ENCODE measurements around the gene TAS2R41.

Gene TAS2R41

DNA sequence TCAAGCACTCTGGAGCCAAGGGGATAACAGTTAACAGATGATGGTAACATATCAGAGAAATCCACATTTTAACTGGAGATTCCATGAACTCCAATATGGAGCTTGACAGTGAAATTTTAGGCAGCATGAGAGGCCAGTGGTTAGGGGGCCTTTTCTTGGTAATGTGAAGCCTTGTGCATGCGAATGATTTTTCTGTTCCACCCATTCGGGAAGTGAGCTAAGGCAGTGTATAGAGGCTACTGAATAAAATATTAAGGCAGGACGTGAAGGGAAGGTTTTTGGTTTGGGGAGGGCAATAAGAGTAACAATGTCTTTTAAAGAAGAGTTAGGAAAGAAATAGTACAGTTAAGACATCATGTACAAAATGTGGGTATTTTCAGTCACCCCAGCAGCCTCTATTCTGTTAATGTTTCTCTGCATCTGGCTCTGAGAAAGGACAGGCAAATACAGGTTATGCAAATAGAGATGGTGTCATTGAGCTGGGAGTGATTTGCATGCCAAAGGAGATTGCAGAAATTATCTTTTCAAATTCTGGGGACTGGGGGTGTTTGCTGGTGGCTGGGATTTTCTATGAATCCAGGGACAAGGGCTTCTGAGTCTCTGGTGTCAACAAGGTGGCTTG lies 41.2 kb upstream of the TAS2R41 start:
- H3K9ac ChIP-seq (ENCODE audit: low read length) = no peak overlapping the region
- H3K4me2 ChIP-seq (ENCODE audit: low read depth, low read length, poor library complexity, severe bottlenecking) = no peak overlapping the region
- H3K27me3 ChIP-seq (ENCODE audit: low read length) = no peaks in the 10 kb centered on the region
- no peaks in the 10 kb centered on the region for H3K9me3 ChIP-seq (ENCODE audit: insufficient read depth, low read length)
- H3F3A ChIP-seq (ENCODE audit: insufficient read depth) = no peaks in the 10 kb centered on the region
- no peak overlapping the region for H3K27ac ChIP-seq (ENCODE audit: low read depth, low read length)
- H3K9me2 ChIP-seq (replicated peaks; ENCODE audit: insufficient read depth, low read length) = no peaks in the 10 kb centered on the region
- no peaks in the 10 kb centered on the region for H3K79me2 ChIP-seq (ENCODE audit: insufficient read depth, low read length)
- no peak overlapping the region for H3K4me3 ChIP-seq (ENCODE audit: insufficient read depth, low read length, poor library complexity, severe bottlenecking)
- H3K36me3 ChIP-seq (ENCODE audit: low read length) = no peaks in the 10 kb centered on the region
- H4K20me1 ChIP-seq (ENCODE audit: low read depth, low read length) = no peaks in the 10 kb centered on the region
- TF ChIP-seq EZH2phosphoT487 (conservative IDR thresholded peaks at IDR 0.05; ENCODE audit: low read length) = no peak
- TF ChIP-seq, protein P1, sequence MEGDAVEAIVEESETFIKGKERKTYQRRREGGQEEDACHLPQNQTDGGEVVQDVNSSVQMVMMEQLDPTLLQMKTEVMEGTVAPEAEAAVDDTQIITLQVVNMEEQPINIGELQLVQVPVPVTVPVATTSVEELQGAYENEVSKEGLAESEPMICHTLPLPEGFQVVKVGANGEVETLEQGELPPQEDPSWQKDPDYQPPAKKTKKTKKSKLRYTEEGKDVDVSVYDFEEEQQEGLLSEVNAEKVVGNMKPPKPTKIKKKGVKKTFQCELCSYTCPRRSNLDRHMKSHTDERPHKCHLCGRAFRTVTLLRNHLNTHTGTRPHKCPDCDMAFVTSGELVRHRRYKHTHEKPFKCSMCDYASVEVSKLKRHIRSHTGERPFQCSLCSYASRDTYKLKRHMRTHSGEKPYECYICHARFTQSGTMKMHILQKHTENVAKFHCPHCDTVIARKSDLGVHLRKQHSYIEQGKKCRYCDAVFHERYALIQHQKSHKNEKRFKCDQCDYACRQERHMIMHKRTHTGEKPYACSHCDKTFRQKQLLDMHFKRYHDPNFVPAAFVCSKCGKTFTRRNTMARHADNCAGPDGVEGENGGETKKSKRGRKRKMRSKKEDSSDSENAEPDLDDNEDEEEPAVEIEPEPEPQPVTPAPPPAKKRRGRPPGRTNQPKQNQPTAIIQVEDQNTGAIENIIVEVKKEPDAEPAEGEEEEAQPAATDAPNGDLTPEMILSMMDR (IDR thresholded peaks at IDR 0.05; ENCODE audit: insufficient read depth, low read length, poor library complexity, severe bottlenecking) = no peak
- no peak overlapping the region for H2AFZ ChIP-seq (ENCODE audit: low read depth, low read length, severe bottlenecking)

DNA sequence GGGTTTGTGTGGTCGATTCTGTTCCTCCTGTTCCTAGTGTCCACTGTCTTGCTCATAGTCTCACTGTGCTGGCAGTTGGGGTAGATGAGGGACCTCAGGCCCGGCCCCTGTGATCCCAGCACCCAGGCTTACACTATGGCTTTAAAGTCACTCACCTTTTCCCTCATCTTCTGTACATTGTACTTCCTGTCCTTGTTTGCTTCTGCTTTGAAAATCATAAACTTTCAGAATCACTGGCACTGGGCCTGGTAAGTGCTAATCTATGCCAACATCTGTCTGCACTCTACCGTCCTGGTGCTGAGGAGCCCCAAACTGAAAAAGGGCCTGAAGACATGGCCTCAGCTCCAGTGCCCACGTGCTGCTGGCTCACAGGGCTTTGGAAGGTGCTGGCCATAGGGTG lies 40.1 kb upstream of the TAS2R41 start:
- no peak overlapping the region for H3K4me2 ChIP-seq (ENCODE audit: low read depth, low read length, poor library complexity, severe bottlenecking)
- H3K9me3 ChIP-seq (ENCODE audit: insufficient read depth, low read length) = no peaks in the 10 kb centered on the region
- H3K9ac ChIP-seq (ENCODE audit: low read length) = no peak overlapping the region
- H3K27me3 ChIP-seq (ENCODE audit: low read length) = no peaks in the 10 kb centered on the region
- H3K9me2 ChIP-seq (replicated peaks; ENCODE audit: insufficient read depth, low read length) = no peaks in the 10 kb centered on the region
- H4K20me1 ChIP-seq (ENCODE audit: low read depth, low read length) = no peaks in the 10 kb centered on the region
- no peaks in the 10 kb centered on the region for H3K36me3 ChIP-seq (ENCODE audit: low read length)
- no peak overlapping the region for H2AFZ ChIP-seq (ENCODE audit: low read depth, low read length, severe bottlenecking)
- no peak overlapping the region for H3K4me3 ChIP-seq (ENCODE audit: insufficient read depth, low read length, poor library complexity, severe bottlenecking)
- TF ChIP-seq, protein P1 (IDR thresholded peaks at IDR 0.05; ENCODE audit: insufficient read depth, low read length, poor library complexity, severe bottlenecking) = no peak
- no peak for TF ChIP-seq EZH2phosphoT487 (conservative IDR thresholded peaks at IDR 0.05; ENCODE audit: low read length)
- H3K79me2 ChIP-seq (ENCODE audit: insufficient read depth, low read length) = no peaks in the 10 kb centered on the region
- H3F3A ChIP-seq (ENCODE audit: insufficient read depth) = no peaks in the 10 kb centered on the region
- H3K27ac ChIP-seq (ENCODE audit: low read depth, low read length) = no peak overlapping the region

DNA sequence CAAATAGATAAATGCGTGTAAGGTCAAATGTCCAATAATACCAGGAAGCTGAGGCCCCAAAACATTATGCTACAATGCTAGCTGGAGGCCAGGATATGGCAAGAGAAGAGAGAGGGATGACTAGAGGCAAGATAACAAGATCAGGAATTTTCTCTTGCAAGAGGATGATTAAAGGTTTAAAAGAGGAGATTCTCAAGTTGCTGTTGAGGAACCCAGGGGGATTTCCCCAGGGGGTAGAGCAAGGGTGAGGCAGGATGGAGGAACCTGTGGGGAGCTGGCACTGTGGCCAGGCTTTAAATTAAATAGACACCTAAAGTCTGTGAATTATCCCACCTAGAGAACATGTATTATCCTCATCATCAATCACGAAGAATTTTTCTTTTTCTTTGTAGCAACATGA lies 37.8 kb upstream of the TAS2R41 start:
- Histone ChIP-seq H3K9ac (ENCODE audit: low read length) (no peak overlapping the region), H3K79me2 (ENCODE audit: insufficient read depth, low read length) (no peaks in the 10 kb centered on the region), H3F3A (ENCODE audit: insufficient read depth) (no peaks in the 10 kb centered on the region), H3K27ac (ENCODE audit: low read depth, low read length) (no peak overlapping the region), H3K4me3 (ENCODE audit: insufficient read depth, low read length, poor library complexity, severe bottlenecking) (no peak overlapping the region), H4K20me1 (ENCODE audit: low read depth, low read length) (no peaks in the 10 kb centered on the region), H3K36me3 (ENCODE audit: low read length) (no peaks in the 10 kb centered on the region), H3K9me2 (replicated peaks; ENCODE audit: insufficient read depth, low read length) (no peaks in the 10 kb centered on the region), H3K9me3 (ENCODE audit: insufficient read depth, low read length) (no peaks in the 10 kb centered on the region), H3K27me3 (ENCODE audit: low read length) (no peaks in the 10 kb centered on the region), H2AFZ (ENCODE audit: low read depth, low read length, severe bottlenecking) (no peak overlapping the region), H3K4me2 (ENCODE audit: low read depth, low read length, poor library complexity, severe bottlenecking) (no peak overlapping the region)
- TF ChIP-seq, protein P1 (IDR thresholded peaks at IDR 0.05; ENCODE audit: insufficient read depth, low read length, poor library complexity, severe bottlenecking) = no peak
- TF ChIP-seq EZH2phosphoT487 (conservative IDR thresholded peaks at IDR 0.05; ENCODE audit: low read length) = no peak
